Measurements from ENCODE around the gene CALCB. TPM values are rescaled to one million over a fixed set of nuclear protein-coding genes. Genes with fewer than 3 reads are reported as not detected.
"Not testable (repeated sequence)": the region's sequence is repeated elsewhere in the genome, so short reads cannot be mapped to it uniquely, and the experiment has no call there.

The CALCB gene
- total and polyA plus RNA-seq, 12 donors: 0.10 to 2.7 (median 0.14) TPM; not detected in 7

GRCh38 chr11:15045891-15046290 is 27.5 kb upstream of the CALCB start:
- no peak overlapping the region for H3K4me3 ChIP-seq
- no peaks in the 10 kb centered on the region for H3K9me3 ChIP-seq
- no peak overlapping the region for H3K27ac ChIP-seq
- no peaks in the 10 kb centered on the region for H3K4me1 ChIP-seq
- ATAC-seq: no peak
- intact Hi-C loops (cut with DNase I): no loop called here
- TF ChIP-seq CTCF (IDR thresholded peaks at IDR 0.05): no peak
- 75 to 80% methylated on average over 2 of the region's 2 CpGs for WGBS, 2 donors
- no peak for DNase-seq
- H3K36me3 ChIP-seq: no peaks in the 10 kb centered on the region
- H3K27me3 ChIP-seq: peaks cover 0 to 9% (median 3%) of the 10 kb centered on the region in 7 donors

GRCh38 chr11:15046673-15047072 is 26.7 kb upstream of the CALCB start:
- not testable (repeated sequence) for DNase-seq, ATAC-seq

GRCh38 chr11:15048616-15049015 is 24.8 kb upstream of the CALCB start:
- Histone ChIP-seq H3K27ac (no peak overlapping the region), H3K9me3 (no peaks in the 10 kb centered on the region), H3K27me3 (peaks cover 0 to 5% (median 0%) of the 10 kb centered on the region in 7 donors), H3K4me1 (no peaks in the 10 kb centered on the region), H3K4me3 (no peak overlapping the region), H3K36me3 (no peaks in the 10 kb centered on the region)
- ATAC-seq (no peak), DNase-seq (no peak)
- no peak for TF ChIP-seq CTCF (IDR thresholded peaks at IDR 0.05)
- intact Hi-C loops (cut with DNase I): no loop called here

More at GRCh38 chr11:15046673-15047072, 26.7 kb upstream of the CALCB start:
- H3K4me1 ChIP-seq; H3K36me3 ChIP-seq; H3K27me3 ChIP-seq; intact Hi-C loops (cut with DNase I); H3K9me3 ChIP-seq; H3K27ac ChIP-seq; H3K4me3 ChIP-seq: not testable (repeated sequence)
- WGBS, 2 donors: 84 to 95% methylated on average over 3 of the region's 3 CpGs

DNA sequence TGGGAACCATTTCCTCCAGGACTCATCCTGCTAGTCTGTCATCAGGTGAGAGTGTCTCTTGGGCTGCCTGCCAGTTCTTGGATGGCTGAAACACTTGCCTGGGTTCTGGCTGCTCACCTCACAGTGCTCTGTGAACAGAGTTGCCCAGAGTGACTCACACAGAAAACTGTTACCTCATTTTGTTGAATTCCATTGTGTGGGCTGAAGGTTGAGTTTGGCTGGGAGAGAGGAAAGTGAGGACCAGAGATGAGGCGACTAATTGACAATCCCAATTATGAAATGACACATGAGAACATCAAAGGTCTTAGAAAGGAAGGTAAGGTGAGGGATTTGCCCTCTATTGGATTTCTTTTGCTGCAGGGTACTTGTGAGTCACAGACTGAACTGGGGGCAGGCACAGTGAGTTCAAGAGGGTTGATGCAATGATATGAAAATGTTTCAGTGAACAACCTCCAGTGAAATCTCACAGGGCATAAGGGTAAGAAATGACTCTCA is 20.2 kb upstream of the CALCB start:
- Histone ChIP-seq H3K4me1 (no peaks in the 10 kb centered on the region), H3K27ac (no peak overlapping the region), H3K27me3 (peaks cover 0 to 23% (median 6%) of the 10 kb centered on the region in 7 donors), H3K36me3 (no peaks in the 10 kb centered on the region), H3K9me3 (no peaks in the 10 kb centered on the region), H3K4me3 (no peak overlapping the region)
- ATAC-seq (no peak), DNase-seq (no peak)
- 74 to 93% methylated on average over 1 of the region's 1 CpG for WGBS, 2 donors
- TF ChIP-seq CTCF (IDR thresholded peaks at IDR 0.05): no peak
- intact Hi-C loops (cut with DNase I): no loop called here

DNA sequence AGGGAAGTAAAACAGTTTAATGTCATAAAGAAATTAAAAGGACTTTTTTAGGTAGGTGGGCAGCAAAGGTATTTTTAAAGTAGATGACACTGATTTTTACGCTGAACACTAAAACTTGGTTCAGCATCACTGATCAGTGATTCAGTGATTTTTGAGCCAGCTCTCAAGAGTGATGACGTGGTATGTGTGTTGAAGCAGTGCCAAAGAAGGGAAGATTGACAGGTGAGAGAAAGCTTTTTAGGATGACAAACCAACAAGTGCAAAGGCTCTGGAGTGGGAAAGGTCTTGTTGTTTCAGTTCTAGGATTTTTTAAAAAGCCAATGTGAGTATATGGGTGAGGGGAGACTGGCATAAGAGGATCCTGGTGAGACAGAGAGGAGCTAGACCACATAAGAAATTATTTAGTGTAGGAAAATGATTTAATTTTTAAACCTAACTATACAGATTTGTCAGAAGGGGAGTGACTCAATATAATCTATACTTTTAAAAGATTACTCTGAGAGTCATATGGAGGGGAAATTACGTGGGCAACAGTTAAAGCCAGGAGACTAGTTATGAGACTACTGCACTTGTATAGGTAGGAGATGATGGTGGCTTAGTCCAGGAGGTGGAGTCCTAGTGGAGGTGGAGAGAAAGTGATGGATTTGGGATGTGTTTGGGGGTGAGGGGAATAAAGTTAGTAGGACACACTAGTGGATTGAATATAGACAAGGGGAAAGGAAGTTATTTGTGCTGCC is 17.6 kb upstream of the CALCB start:
- 54 to 55% methylated on average over 3 of the region's 3 CpGs for WGBS, 2 donors
- ATAC-seq: no peak
- Histone ChIP-seq H3K27ac (no peak overlapping the region), H3K9me3 (no peaks in the 10 kb centered on the region), H3K27me3 (peaks cover 0 to 26% (median 7%) of the 10 kb centered on the region in 7 donors), H3K36me3 (no peaks in the 10 kb centered on the region), H3K4me1 (no peaks in the 10 kb centered on the region), H3K4me3 (no peak overlapping the region)
- intact Hi-C loops (cut with DNase I): no loop called here
- no peak for TF ChIP-seq CTCF (IDR thresholded peaks at IDR 0.05)
- no peak for DNase-seq

All from heart right ventricle (tissue), 16 donors.